NCI-H146 treated with DMSO at 0.1 percent for 48 hours (cell line): ENCODE data around the gene TMEM91.
"Not testable (repeated sequence)": the region's sequence is repeated elsewhere in the genome, so short reads cannot be mapped to it uniquely, and the experiment has no call there.

Experiments used
- DNase-seq: peaks from one replicate; lab custom pipeline; 2025; ENCODE audit not compliant: unreplicated experiment; lab: John Stamatoyannopoulos, UW

TMEM91 gene

GRCh38 chr19:41352609-41353465 lies 23.5 kb upstream of the TMEM91 start:
- peak; percentile 41 for DNase-seq

GRCh38 chr19:41353466-41354342 lies 22.6 kb upstream of the TMEM91 start, which contains the start of gene TGFB1:
TGFB1 (minus strand) TSS chr19:41353922; CDS start chr19:41353044, 878 bp downstream.
- DNase-seq = no peak

GRCh38 chr19:41354343-41354953 lies 21.9 kb upstream of the TMEM91 start:
- no peak for DNase-seq

- no peak for DNase-seq
Observed at GRCh38 chr19:41355035-41355434, 21.3 kb upstream of the TMEM91 start.

- DNase-seq = no peak
Observed at GRCh38 chr19:41355802-41356201, 20.5 kb upstream of the TMEM91 start.

- no peak for DNase-seq
Observed at GRCh38 chr19:41356984-41357739, 19.2 kb upstream of the TMEM91 start.

- DNase-seq = no peak
Observed at GRCh38 chr19:41357746-41358145, 18.6 kb upstream of the TMEM91 start.

- no peak for DNase-seq
Observed at GRCh38 chr19:41359741-41360140, 16.6 kb upstream of the TMEM91 start.

- DNase-seq = no peak
Observed at GRCh38 chr19:41362143-41362847, 14.0 kb upstream of the TMEM91 start.

GRCh38 chr19:41363371-41363752 lies 13.0 kb upstream of the TMEM91 start:
- DNase-seq = no peak

GRCh38 chr19:41363753-41364523 lies 12.4 kb upstream of the TMEM91 start, which contains the start of gene B9D2:
B9D2 (minus strand) TSS chr19:41364149; CDS start chr19:41363519, 630 bp downstream.
- DNase-seq = peak; percentile 98

GRCh38 chr19:41364524-41365391 lies 11.6 kb upstream of the TMEM91 start:
- no peak for DNase-seq

- no peak for DNase-seq
Observed at GRCh38 chr19:41366089-41366488, 10.2 kb upstream of the TMEM91 start.

GRCh38 chr19:41367848-41368301 lies 8.5 kb upstream of the TMEM91 start:
- no peak for DNase-seq

GRCh38 chr19:41369769-41370168 lies 6.6 kb upstream of the TMEM91 start:
- no peak for DNase-seq

GRCh38 chr19:41371119-41371518 lies 5.2 kb upstream of the TMEM91 start:
- not testable (repeated sequence) for DNase-seq

GRCh38 chr19:41371541-41371940 lies 4.8 kb upstream of the TMEM91 start:
- no peak for DNase-seq

GRCh38 chr19:41372501-41372900 lies 3.8 kb upstream of the TMEM91 start:
- no peak for DNase-seq
